ENCODE measurements around the gene DDT. TPM values are rescaled to one million over a fixed set of nuclear protein-coding genes. Genes with fewer than 3 reads are reported as not detected.
"Not testable (repeated sequence)": the region's sequence is repeated elsewhere in the genome, so short reads cannot be mapped to it uniquely, and the experiment has no call there.

The DDT gene
- total RNA-seq, 3 donors from 2014 or later, result 151 to 232 (median 190) TPM

DNA sequence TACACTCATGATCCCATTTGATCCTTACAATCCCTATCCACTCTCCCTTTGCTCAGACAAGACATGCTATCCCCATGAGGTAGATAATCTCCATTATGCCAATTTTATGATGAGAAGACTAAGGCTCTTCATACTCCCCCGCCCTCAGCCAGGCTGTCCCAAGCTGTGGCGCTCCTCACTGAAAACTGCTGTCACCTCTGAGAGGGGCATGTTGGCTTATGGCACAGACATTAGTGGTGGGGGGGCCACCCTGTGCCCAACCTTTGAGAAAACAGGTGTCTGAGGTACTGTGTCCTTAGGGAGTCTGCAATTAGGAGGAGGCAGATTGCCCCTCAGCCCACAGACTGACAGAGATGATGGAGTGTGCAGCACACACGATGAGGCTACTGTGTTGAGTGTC, 5.2 kb downstream of the DDT start:
- no peaks in the 10 kb centered on the region for H3K4me1 ChIP-seq (ENCODE audit: low read depth)
- peaks cover 3% of the 10 kb centered on the region for H3K36me3 ChIP-seq (ENCODE audit: low read depth)
- no peak for TF ChIP-seq CTCF (IDR thresholded peaks at IDR 0.05)
- DNase-seq (no peak), ATAC-seq (no peak)
- no peaks in the 10 kb centered on the region for H3K9me3 ChIP-seq
- no peak overlapping the region for H3K4me3 ChIP-seq
- intact Hi-C loops (cut with DNase I, micrococcal nuclease), result no loop called here

GRCh38 chr22:23966568-23966967, 7.7 kb downstream of the DDT start, which contains the start of gene DDTL:
Gene DDTL (plus strand): TSS chr22:23966888. CDS start chr22:23966915, 27 bp downstream.
- H3K4me3 ChIP-seq; H3K36me3 ChIP-seq (ENCODE audit: low read depth); H3K4me1 ChIP-seq (ENCODE audit: low read depth); intact Hi-C loops (cut with DNase I, micrococcal nuclease); DNase-seq; H3K9me3 ChIP-seq: not testable (repeated sequence)
- peak; percentile 96 for ATAC-seq

- peak; percentile 58 for ATAC-seq
- H3K9me3 ChIP-seq; DNase-seq; H3K4me3 ChIP-seq; H3K4me1 ChIP-seq (ENCODE audit: low read depth); H3K36me3 ChIP-seq (ENCODE audit: low read depth); intact Hi-C loops (cut with DNase I, micrococcal nuclease): not testable (repeated sequence)
Observed at GRCh38 chr22:23966094-23966493, 8.1 kb downstream of the DDT start.

DNA sequence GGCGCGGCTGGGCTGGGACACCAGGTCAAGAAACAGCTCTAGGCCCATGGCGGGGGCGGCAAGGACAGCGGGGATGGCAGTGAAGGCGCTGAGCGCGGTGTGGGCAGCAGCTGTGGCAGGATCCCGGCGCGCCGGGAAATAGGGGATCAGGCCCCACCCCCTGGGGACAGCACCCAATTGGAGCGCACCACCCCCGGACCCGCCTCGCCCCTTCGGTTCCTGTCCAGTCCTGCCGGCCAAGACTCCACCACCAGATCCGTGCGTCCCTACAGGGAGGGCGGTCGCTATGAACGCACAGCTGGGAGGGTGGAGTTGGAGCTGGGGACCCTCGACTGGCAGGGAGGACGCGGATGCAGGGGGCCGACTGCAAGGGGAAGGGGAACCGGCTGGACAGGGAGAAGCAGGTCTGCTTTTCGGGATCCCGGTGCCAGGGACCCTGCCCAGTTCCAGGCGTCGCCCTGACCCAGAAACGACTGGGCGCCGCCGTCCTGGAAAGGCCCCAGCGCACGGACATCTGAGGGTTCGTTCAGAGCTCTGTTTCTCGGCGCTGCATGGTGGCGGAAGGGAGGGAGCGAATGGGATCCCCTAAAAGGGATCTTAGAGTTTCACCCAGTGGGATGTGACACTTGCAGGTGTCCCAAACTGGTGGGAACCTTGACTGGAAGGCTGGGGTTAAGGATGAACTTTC, 13.0 kb downstream of the DDT start, which contains the start of gene GSTT2B:
Gene GSTT2B, minus strand, starts transcription at position 112 of the 688 bp plus-strand sequence. Its CDS starts 64 bp downstream, at position 48.
- H3K4me1 ChIP-seq (ENCODE audit: low read depth); intact Hi-C loops (cut with DNase I, micrococcal nuclease); H3K36me3 ChIP-seq (ENCODE audit: low read depth); H3K9me3 ChIP-seq; H3K4me3 ChIP-seq; DNase-seq: not testable (repeated sequence)
- ATAC-seq, result peak; percentile 79

DNA sequence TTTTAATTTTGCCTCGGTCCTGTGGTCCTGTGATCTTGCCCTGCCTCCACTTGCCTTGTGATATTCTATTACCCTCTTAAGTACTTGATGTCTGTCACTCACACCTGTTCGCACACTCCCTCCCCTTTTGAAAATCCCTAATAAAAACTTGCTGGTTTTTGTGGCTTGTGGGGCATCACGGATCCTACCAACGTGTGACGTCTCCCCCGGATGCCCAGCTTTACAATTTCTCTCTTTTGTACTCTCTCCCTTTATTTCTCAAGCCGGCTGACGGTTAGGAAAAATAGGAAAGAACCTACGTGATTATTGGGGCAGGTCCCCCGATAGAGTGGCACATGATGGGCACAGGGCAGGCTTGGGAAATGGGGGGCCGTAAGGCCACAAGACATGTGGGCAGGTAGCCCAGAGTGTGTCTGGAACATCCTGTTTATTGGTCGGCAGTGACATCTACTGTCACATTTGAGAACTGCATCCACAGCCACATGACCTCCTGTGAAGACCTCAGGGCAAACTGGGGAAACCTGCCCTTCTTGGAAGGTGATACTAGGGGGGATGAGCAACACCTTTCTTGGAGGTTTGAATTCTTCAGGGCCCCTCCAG, 17.8 kb downstream of the DDT start:
- ATAC-seq, result peak; percentile 77
- H3K36me3 ChIP-seq (ENCODE audit: low read depth); H3K9me3 ChIP-seq; H3K4me1 ChIP-seq (ENCODE audit: low read depth); intact Hi-C loops (cut with DNase I, micrococcal nuclease); H3K4me3 ChIP-seq: not testable (repeated sequence)
- DNase-seq, result peak in 2 of 3 donors; percentile 60 to 93
- peak; percentile 80 for TF ChIP-seq CTCF (IDR thresholded peaks at IDR 0.05)

DNA sequence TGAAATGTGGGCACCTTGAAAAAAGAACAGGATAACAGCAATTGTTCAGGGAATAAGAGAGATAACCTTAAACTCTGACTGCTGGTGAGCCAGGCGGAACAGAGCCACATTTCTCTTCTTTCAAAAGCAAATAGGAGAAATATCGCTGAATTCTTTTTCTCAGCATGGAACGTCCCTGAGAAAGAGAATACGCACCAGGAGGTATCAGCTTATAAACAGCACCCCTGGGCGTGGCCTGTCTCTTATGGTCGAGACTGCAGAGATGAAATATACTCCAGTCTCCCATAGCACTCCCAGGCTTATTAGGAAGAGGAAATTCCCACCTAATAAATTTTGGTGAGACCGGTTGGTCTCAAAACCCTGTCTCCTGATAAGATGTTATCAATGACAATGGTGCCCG, 18.4 kb downstream of the DDT start:
- H3K4me1 ChIP-seq (ENCODE audit: low read depth); DNase-seq; H3K36me3 ChIP-seq (ENCODE audit: low read depth); ATAC-seq; intact Hi-C loops (cut with DNase I, micrococcal nuclease); H3K9me3 ChIP-seq; H3K4me3 ChIP-seq: not testable (repeated sequence)

DNA sequence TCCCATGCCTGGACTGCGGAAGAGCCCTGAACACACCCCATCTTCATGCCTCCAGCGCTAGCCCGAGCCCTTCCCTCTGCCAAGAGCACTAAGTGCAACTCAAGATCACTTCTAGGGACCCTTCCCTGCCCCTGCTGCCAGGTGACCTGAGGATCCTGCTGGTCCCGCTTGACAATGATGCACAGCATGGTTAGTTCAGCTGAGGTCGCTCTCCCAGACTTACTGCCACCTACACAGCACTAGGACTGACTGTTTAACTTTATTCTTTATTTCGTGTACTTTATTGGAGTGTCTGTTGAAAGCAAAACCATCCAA, 19.3 kb downstream of the DDT start:
- DNase-seq; H3K4me3 ChIP-seq; H3K9me3 ChIP-seq; H3K4me1 ChIP-seq (ENCODE audit: low read depth); ATAC-seq; H3K36me3 ChIP-seq (ENCODE audit: low read depth); intact Hi-C loops (cut with DNase I, micrococcal nuclease): not testable (repeated sequence)

DNA sequence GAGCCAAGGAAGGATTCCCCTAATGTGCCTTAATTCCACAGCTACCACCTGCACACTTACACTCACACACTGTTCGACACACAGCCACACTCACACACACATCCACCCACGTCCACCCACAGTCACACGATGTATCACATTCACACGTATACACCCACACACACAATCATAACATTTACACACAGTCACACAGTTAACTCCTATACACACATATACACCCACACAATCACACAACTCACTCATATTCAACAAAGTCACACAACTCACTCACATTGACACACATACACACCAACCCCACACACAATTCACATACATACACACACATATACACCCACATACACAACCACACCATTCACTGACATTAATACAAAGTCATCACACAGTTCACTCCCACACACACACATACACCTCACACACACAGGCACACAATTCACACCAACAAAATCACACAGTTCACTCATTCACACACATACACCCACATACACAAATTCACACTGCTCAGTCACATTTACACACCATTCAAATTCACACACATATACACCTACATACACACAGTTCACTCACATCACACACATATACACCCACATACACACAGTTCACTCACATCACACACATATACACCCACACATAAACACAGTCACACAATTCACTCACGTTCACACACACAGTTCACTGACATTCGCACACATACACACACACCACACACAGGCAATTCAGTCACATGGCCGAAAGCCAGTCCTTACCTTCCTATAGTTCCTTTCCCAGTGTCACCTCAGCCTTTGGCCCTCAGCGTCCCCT, 19.8 kb downstream of the DDT start:
- H3K36me3 ChIP-seq (ENCODE audit: low read depth); H3K4me1 ChIP-seq (ENCODE audit: low read depth); H3K4me3 ChIP-seq; DNase-seq; H3K9me3 ChIP-seq; intact Hi-C loops (cut with DNase I, micrococcal nuclease); ATAC-seq: not testable (repeated sequence)

- ATAC-seq; H3K9me3 ChIP-seq; H3K4me1 ChIP-seq (ENCODE audit: low read depth); H3K36me3 ChIP-seq (ENCODE audit: low read depth); DNase-seq; H3K4me3 ChIP-seq; intact Hi-C loops (cut with DNase I, micrococcal nuclease): not testable (repeated sequence)
Observed at GRCh38 chr22:23953485-23953884, 20.8 kb downstream of the DDT start.

GRCh38 chr22:23952794-23953405, 21.3 kb downstream of the DDT start:
- H3K36me3 ChIP-seq (ENCODE audit: low read depth); H3K9me3 ChIP-seq; DNase-seq; intact Hi-C loops (cut with DNase I, micrococcal nuclease); H3K4me3 ChIP-seq; H3K4me1 ChIP-seq (ENCODE audit: low read depth); ATAC-seq: not testable (repeated sequence)

- intact Hi-C loops (cut with DNase I, micrococcal nuclease); H3K4me3 ChIP-seq; H3K9me3 ChIP-seq; H3K36me3 ChIP-seq (ENCODE audit: low read depth); DNase-seq; ATAC-seq; H3K4me1 ChIP-seq (ENCODE audit: low read depth): not testable (repeated sequence)
Observed at GRCh38 chr22:23951383-23951782, 22.9 kb downstream of the DDT start.

DNA sequence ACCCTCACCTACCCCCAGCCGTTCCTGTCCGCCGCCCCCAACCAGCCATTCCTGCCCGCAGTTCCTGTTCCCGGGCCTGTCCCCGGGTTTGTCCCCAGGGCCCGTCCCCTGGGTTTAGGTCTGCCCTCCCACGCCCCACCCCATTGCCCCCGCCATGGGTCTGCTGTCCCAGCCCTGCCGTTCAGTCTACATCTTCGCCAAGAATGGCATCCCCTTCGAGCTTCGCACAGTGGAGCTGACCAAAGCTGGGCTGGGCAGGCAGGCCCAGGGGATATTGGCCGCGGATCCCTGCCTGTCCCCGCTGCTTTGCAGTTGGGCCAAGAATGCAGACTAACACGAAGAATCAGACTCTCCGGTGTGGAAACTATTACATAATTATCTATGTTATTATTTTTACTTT, 24.5 kb downstream of the DDT start:
- H3K4me1 ChIP-seq (ENCODE audit: low read depth); H3K9me3 ChIP-seq; intact Hi-C loops (cut with DNase I, micrococcal nuclease); H3K4me3 ChIP-seq; ATAC-seq; DNase-seq; H3K36me3 ChIP-seq (ENCODE audit: low read depth): not testable (repeated sequence)

Data from mucosa of descending colon (tissue), 3 donors.